ENCODE measurements around the gene TMEM255B. TPM values are rescaled to one million over a fixed set of nuclear protein-coding genes. Genes with fewer than 3 reads are reported as not detected.

Gene TMEM255B
- total RNA-seq, 1 donor from 2014 or later: 7.4 TPM

DNA sequence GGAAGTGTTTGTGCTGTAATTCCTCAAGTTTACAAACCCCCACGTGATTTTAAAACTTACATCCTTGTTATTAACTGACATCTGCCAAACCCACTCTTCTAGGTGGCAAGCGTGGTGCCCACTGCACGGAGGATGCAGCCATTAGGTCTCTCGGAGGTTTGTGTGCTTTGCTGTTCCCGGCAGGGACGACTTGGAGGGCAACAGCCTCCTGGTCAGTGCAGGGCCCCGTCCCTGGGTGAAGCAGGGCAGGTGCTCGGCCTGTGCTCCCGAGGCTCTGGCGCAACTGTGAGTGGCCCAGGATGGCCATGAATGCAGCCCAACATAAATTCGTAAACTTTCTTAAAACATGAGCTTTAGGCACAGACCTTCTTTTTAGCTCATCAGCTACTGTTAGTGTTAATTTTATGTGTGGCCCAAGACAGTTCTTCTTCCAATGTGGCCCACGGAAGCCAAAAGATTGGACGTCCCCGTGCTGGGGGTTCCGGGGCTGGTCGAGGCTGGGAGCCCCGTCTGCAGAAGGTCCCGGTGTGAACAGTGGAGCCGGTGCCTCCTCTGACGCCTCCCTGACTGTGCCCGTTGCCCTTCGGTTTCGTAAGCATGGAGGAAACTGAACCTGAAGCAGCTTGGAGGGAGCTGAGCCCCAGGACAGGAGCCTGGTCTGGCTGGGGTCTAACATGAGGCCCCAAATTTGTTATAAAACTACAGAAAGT lies 93.0 kb downstream of the TMEM255B start:
- TF ChIP-seq, protein P1, sequence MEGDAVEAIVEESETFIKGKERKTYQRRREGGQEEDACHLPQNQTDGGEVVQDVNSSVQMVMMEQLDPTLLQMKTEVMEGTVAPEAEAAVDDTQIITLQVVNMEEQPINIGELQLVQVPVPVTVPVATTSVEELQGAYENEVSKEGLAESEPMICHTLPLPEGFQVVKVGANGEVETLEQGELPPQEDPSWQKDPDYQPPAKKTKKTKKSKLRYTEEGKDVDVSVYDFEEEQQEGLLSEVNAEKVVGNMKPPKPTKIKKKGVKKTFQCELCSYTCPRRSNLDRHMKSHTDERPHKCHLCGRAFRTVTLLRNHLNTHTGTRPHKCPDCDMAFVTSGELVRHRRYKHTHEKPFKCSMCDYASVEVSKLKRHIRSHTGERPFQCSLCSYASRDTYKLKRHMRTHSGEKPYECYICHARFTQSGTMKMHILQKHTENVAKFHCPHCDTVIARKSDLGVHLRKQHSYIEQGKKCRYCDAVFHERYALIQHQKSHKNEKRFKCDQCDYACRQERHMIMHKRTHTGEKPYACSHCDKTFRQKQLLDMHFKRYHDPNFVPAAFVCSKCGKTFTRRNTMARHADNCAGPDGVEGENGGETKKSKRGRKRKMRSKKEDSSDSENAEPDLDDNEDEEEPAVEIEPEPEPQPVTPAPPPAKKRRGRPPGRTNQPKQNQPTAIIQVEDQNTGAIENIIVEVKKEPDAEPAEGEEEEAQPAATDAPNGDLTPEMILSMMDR (conservative IDR thresholded peaks at IDR 0.05; ENCODE audit: low read depth, low read length): no peak
- no peak for DNase-seq (ENCODE audit: low read depth)

DNA sequence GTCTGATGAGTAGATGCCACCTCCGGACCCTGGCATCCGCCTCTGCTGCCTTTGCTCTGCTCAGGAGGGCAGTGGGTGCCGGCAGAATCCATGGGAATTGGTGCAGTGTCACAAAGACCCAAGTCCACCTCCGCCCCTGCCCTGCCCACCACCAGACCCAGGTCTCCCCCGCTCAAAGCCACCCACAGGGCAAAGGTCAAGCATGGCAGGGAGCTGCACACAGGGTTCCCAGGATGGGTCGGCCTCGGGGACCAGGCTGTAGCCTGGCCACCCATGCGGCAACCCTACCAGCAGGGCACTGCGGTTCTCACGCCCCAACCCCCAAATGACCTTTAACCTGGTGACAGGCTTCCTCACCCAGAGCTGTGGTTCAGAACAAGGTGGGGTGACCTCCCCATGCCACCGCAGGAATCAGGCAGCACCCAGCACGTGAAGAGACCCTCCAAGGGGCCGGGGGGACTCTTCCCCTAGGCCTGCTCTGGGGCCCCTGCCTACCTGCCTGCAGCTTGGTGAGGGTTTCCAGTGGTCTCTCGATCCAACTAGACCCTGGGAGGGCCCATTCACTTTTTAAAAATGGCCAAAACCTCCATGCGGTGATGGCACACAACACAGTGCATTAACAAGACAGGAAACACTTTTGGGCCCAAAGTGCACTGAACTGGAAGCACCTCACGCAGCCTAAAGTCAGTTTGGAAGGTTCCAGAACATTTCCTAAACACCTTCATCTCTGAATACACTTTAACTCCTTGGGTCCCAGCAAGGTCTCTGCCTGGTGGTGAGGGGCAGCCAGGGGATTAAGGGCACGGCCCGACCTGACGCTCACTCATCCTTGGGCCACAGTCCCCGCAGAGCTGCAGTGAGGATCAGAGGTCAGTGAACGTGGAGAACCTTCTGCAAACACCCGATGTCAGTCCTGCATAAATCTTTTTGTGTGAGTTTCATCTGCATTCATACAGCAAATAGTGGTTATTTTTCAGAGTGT lies 93.8 kb downstream of the TMEM255B start:
- no peak for DNase-seq (ENCODE audit: low read depth)
- H3K4me3 ChIP-seq (ENCODE audit: low read depth, low read length): no peak overlapping the region
- TF ChIP-seq, protein P1 (conservative IDR thresholded peaks at IDR 0.05; ENCODE audit: low read depth, low read length): no peak

More for the DNA sequence above, 93.0 kb downstream of the TMEM255B start:
- H3K4me3 ChIP-seq (ENCODE audit: low read depth, low read length): no peak overlapping the region

DNA sequence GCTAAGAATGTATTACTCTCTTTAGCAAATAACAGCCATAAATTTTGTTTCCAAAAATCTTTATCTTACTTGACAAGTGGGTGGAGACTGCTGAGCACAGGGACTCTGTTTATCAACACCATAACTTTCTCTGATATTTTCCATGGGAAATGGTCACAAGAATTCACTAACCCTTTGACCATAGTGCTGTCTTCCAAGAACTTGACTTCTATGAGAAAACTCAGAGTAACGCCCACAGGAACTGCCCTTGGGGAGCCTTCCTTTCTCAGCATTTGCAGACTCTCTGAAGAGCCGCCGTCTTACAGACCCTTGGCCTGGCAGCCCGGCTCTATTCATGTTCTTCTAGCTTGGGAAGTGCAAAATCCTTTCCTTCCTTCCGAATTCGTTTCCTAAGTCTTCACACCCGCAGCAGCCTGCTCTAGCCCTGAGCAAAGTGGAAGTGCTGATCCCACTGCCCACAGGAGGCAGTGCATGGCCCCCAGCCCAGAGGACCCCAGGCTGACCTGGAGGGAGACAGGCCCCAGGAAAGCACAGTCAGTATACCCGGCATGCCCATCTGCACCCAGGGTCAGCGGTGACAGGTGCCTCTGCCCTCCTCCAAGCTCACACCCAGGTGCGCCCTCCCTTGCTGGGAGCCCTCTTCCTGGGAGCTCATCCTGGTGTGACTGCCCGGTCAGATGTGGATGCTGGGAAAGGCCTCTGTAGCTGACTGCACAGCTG lies 94.7 kb downstream of the TMEM255B start:
- H3K4me3 ChIP-seq (ENCODE audit: low read depth, low read length): no peak overlapping the region
- DNase-seq (ENCODE audit: low read depth): no peak
- TF ChIP-seq, protein P1 (conservative IDR thresholded peaks at IDR 0.05; ENCODE audit: low read depth, low read length): no peak

DNA sequence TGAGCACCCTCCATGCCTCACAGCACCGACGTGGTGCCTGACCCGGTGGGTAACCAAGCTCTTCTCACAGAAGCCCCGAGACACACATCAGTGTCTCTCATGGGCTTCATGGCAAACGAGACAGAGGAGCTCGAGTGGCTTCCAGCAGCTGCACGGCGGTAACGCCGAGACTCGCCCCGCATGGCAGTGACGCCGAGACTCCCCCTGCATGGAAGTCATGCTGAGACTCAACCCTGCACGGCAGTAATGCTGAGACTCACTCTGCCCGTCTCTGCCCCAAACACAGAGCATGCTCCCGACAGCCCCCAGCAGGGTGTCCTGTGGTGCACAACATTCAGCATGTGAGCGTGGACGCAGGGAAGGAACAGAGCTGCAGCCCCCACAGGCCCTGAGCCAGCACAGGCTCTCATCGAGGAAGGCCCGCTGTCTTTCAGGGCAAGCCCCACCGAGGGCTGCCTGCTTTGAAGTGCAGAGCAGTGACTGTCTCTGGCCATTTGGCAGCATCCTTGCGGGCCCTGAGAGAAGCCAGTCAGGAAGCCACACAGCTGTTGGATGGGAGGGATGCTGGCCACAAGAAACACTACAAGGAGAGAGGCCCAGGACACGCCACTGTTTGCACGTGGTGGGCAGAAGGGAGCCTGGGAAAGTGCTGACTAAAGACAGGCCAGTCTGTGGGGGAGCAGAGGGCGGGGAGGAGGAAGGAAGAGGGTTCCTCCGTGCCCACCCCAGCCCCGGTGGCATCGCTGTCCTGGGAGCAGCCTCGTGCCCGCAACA lies 95.4 kb downstream of the TMEM255B start:
- DNase-seq (ENCODE audit: low read depth): no peak
- TF ChIP-seq, protein P1 (conservative IDR thresholded peaks at IDR 0.05; ENCODE audit: low read depth, low read length): no peak

DNA sequence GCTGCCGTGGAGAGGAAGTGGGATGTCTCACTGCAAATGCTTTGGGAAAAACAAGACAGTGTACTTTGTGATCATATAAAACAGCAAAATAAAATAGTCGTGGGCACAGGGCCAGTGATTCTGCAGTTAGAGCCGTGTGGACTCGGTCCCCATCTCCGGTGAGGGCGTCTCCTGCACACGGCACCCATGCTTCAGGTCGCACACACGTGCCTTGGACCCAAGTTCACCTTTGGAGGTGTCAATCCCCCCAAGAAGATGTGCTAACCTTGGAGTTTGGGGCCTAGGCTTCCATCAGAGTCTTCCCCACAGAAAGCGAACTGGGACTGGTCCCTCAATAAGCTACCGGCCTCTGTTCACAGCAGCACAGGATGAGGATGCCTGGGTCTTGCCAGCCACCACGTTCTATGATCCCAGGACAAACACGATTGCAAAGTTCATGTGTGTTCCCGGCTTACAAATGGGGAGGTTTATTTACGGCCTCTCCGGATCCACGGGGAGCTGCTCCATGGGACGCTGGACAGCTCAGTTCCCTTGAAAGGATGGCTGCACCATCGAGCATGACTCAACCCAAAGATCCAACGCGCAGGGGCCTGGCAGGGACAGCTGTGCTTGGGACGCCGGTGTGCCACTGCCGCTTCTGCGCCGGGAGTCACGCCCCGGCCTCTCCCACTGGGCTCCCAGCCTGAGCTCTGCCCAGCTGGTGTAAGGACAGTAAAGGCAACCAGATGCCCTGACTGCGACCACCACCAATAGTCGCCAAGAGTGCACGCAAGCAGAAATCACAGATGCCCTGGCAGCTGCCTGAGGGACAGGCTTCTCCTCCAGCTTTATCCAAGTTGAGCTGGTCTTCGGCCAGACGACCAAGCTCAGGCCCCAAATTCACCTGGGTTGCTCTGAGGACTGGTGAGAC lies 96.2 kb downstream of the TMEM255B start:
- H3K4me3 ChIP-seq (ENCODE audit: low read depth, low read length): no peak overlapping the region
- no peak for DNase-seq (ENCODE audit: low read depth)
- TF ChIP-seq, protein P1 (conservative IDR thresholded peaks at IDR 0.05; ENCODE audit: low read depth, low read length): no peak

More for the DNA sequence above, 95.4 kb downstream of the TMEM255B start:
- H3K4me3 ChIP-seq (ENCODE audit: low read depth, low read length): no peak overlapping the region
